GM23338 (cell line): ENCODE measurements around the gene CRYZ. TPM values are rescaled to one million over a fixed set of nuclear protein-coding genes. Genes with fewer than 3 reads are reported as not detected.
"Not testable (repeated sequence)": the region's sequence is repeated elsewhere in the genome, so short reads cannot be mapped to it uniquely, and the experiment has no call there.

ENCODE experiments used
- ATAC-seq: fragments of 200-7000 bp; cut with Tn5 transposase; 3 replicates; pipeline ENCODE4 v1.9.1; 2020
- DNase-seq: peaks from one replicate; pipeline ENCODE4 v3.0.0-alpha.2; 2015; ENCODE audit warnings: low spot score
- H2AFZ ChIP-seq: fragments of 200-600 bp; sonication (generic); 2 replicates; pipeline ENCODE4 v1.8.0; 2016; ENCODE audit warnings: antibody characterized with exemption, mild to moderate bottlenecking, moderate library complexity
- H3F3A ChIP-seq: fragments of 200-600 bp; sonication (generic); replicated peaks from 2 replicates; pipeline ENCODE4 v1.8.0; 2017; ENCODE audit warnings: antibody characterized with exemption, mixed run types, low read depth
- H3K27ac ChIP-seq: fragments of 200-600 bp; sonication (generic); 2 replicates; pipeline ENCODE4 v1.6.1; 2016; ENCODE audit warnings: low read depth
- H3K27me3 ChIP-seq: fragments of 200-600 bp; sonication (generic); 2 replicates; pipeline ENCODE4 v1.8.0; 2016; ENCODE audit warnings: mild to moderate bottlenecking, mixed run types, moderate library complexity; ENCODE audit not compliant: insufficient read depth
- H3K36me3 ChIP-seq: fragments of 200-600 bp; sonication (generic); 2 replicates; pipeline ENCODE4 v1.8.0; 2016; ENCODE audit warnings: mild to moderate bottlenecking; ENCODE audit not compliant: insufficient read depth
- H3K4me1 ChIP-seq: fragments of 200-600 bp; sonication (generic); 2 replicates; pipeline ENCODE4 v1.8.0; 2016; ENCODE audit warnings: mild to moderate bottlenecking, moderate library complexity; ENCODE audit not compliant: insufficient read depth
- H3K4me2 ChIP-seq: fragments of 200-600 bp; sonication (generic); 2 replicates; pipeline ENCODE4 v1.7.1; 2017; ENCODE audit warnings: mixed run types
- H3K4me3 ChIP-seq: fragments of 200-600 bp; sonication (generic); 2 replicates; pipeline ENCODE4 v1.6.1; 2016; ENCODE audit warnings: mixed run types
- H3K79me2 ChIP-seq: fragments of 200-600 bp; sonication (generic); replicated peaks from 2 replicates; pipeline ENCODE4 v1.8.0; 2017; ENCODE audit warnings: mild to moderate bottlenecking; ENCODE audit not compliant: insufficient read depth
- H3K9me2 ChIP-seq: fragments of 200-600 bp; sonication (generic); 2 replicates; pipeline ENCODE4 v1.8.0; 2017; ENCODE audit not compliant: insufficient read depth
- H4K20me1 ChIP-seq: fragments of 200-600 bp; sonication (generic); replicated peaks from 2 replicates; pipeline ENCODE4 v1.8.0; 2017; ENCODE audit warnings: mild to moderate bottlenecking; ENCODE audit not compliant: insufficient read depth
- H3K27ac Mint-ChIP-seq: 2 replicates; pipeline ENCODE4 v1.8.0; 2020; ENCODE audit warnings: inconsistent platforms, mild to moderate bottlenecking, moderate library complexity, mixed read lengths
- H3K27me3 Mint-ChIP-seq: 3 replicates; pipeline ENCODE4 v1.8.0; 2022; ENCODE audit warnings: low read depth, mild to moderate bottlenecking, moderate library complexity, mixed read lengths, inconsistent platforms; ENCODE audit not compliant: insufficient read depth, poor library complexity
- H3K36me3 Mint-ChIP-seq: 3 replicates; pipeline ENCODE4 v1.8.0; 2021; ENCODE audit warnings: low read depth, mild to moderate bottlenecking, inconsistent platforms, moderate library complexity, mixed read lengths
- H3K4me1 Mint-ChIP-seq: 3 replicates; pipeline ENCODE4 v1.8.0; 2020; ENCODE audit warnings: mild to moderate bottlenecking, inconsistent platforms, mixed read lengths
- H3K4me3 Mint-ChIP-seq: 3 replicates; pipeline ENCODE4 v1.8.0; 2021; ENCODE audit warnings: moderate library complexity, mild to moderate bottlenecking, inconsistent platforms, mixed read lengths
- H3K9me3 Mint-ChIP-seq: 3 replicates; pipeline ENCODE4 v1.8.0; 2020; ENCODE audit warnings: moderate library complexity, mild to moderate bottlenecking, inconsistent platforms, mixed read lengths
- polyA plus RNA-seq: library from polyadenylated mRNA; unstranded; fragments of >200 nt; fragmentation: Nextera tagmentation; extraction: Ambion mirVana; gene quantifications from 2 replicates; pipeline ENCODE4 v1.2.1, GENCODE V29; 2016
- total RNA-seq: library from RNA; depleted of rRNA; stranded (reverse); fragments of >200 nt; shearing (Covaris generic); gene quantifications from 2 replicates; pipeline ENCODE4 v1.2.3, GENCODE V29; 2014; rRNA removed

The CRYZ gene
- total and polyA plus RNA-seq, 2 experiments from 2014 or later, result 45.7 to 57.8 TPM

DNA sequence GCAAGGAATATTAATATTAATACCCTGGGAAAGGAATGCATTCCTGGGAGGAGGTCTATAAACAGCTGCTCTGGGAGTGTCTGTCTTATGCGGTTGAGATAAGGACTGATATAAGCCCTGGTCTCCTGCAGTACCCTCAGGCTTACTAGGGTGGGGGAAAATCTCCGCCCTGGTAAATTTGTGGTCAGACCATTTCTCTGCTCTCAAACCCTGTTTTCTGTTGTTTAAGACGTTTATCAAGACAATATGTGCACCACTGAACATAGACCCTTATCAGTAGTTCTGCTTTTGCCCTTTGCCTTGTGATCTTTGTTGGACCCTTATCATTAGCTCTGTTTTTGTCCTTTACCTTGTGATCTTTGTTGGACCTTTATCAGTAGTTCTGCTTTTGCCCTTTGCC lies 62.0 kb downstream of the CRYZ start:
- Mint-ChIP-seq H3K4me1 (peaks cover 17% of the 10 kb centered on the region), H3K27me3 (peaks cover 15% of the 10 kb centered on the region), H3K9me3 (peaks cover 13% of the 10 kb centered on the region)
- not testable (repeated sequence) for H4K20me1 ChIP-seq, H3K27ac ChIP-seq, H3K79me2 ChIP-seq, H3K9me2 ChIP-seq, ATAC-seq, H3K4me3 Mint-ChIP-seq, DNase-seq, H3K27ac Mint-ChIP-seq, H2AFZ ChIP-seq, H3K36me3 ChIP-seq, H3F3A ChIP-seq, H3K36me3 Mint-ChIP-seq, H3K4me3 ChIP-seq, H3K4me2 ChIP-seq
- Histone ChIP-seq H3K27me3 (peaks cover 40% of the 10 kb centered on the region), H3K4me1 (peaks cover 20% of the 10 kb centered on the region)

Other genes with a start within 250 kb of the CRYZ start
- not detected in 2 replicates for gene LRRC53, start 220.4 kb downstream of the CRYZ start, total RNA-seq
- not detected in 2 replicates for gene LRRC53, start 220.4 kb downstream of the CRYZ start, polyA plus RNA-seq
- not detected in 2 replicates for gene ERICH3, start 59.3 kb downstream of the CRYZ start, total RNA-seq
- not detected in 2 replicates for gene ERICH3, start 59.3 kb downstream of the CRYZ start, polyA plus RNA-seq
- 28.3 and 29.6 TPM in 2 replicates for gene TYW3, start 102 bp upstream of the CRYZ start, total RNA-seq
- gene TYW3, start 102 bp upstream of the CRYZ start, polyA plus RNA-seq, result 66.8 and 69.7 TPM in 2 replicates